Tibial nerve (tissue), 4 donors: ENCODE results near the gene TMEM140. TPM values are rescaled to one million over a fixed set of nuclear protein-coding genes. Genes with fewer than 3 reads are reported as not detected.

Source experiments
- DNase-seq, 2 donors: peaks; one replicate each; pipeline ENCODE4 v3.0.0-alpha.2; 2019; ENCODE audit warnings: low spot score in 2 of 2
- H3K27ac ChIP-seq, 4 donors: fragments of 200-600 bp; sonication (generic) in 3 of 4; one replicate each; pipeline ENCODE4 v1.5.1; 2017 to 2019; ENCODE audit warnings: mild to moderate bottlenecking in 1 of 4
- H3K27me3 ChIP-seq, 2 donors: fragments of 200-600 bp; sonication (generic) in 1 of 2; one replicate each; pipeline versions ENCODE4 v1.5.1 to v1.6.0; 2017 to 2019
- H3K36me3 ChIP-seq, 3 donors: fragments of 200-600 bp; sonication (generic); one replicate each; pipeline ENCODE4 v1.5.1; 2018 to 2019
- H3K4me1 ChIP-seq, 4 donors: fragments of 200-600 bp; sonication (generic) in 3 of 4; one replicate each; pipeline ENCODE4 v1.5.1; 2017 to 2019
- H3K4me3 ChIP-seq, 4 donors: fragments of 200-600 bp; sonication (generic) in 3 of 4; one replicate each; pipeline ENCODE4 v1.5.1; 2017 to 2019; ENCODE audit warnings: mild to moderate bottlenecking in 1 of 4, moderate library complexity in 1 of 4
- H3K9me3 ChIP-seq, 4 donors: fragments of 200-600 bp; sonication (generic) in 3 of 4; one replicate each; pipeline ENCODE4 v1.5.1; 2017 to 2019
- CTCF ChIP-seq, 5 experiments: fragments of 200-600 bp in 3 of 5; fragments of 450-650 bp in 2 of 5; sonication (generic) in 3 of 5; IDR thresholded peaks; one replicate each; pipeline ENCODE4 v1.5.1; 2016 to 2019; ENCODE audit warnings: antibody characterized with exemption in 5 of 5, mild to moderate bottlenecking in 3 of 5, moderate library complexity in 2 of 5
- EP300 ChIP-seq, 2 donors: sonication (generic); formaldehyde crosslinking; IDR thresholded peaks; one replicate each; pipeline ENCODE4 v1.6.1; 2017; ENCODE audit warnings: antibody characterized with exemption in 2 of 2, mild to moderate bottlenecking in 1 of 2
- POLR2A ChIP-seq, 2 donors: fragments of 450-650 bp; IDR thresholded peaks; one replicate each; pipeline ENCODE4 v1.6.1; 2017; ENCODE audit warnings: antibody characterized with exemption in 2 of 2, mild to moderate bottlenecking in 2 of 2, moderate library complexity in 2 of 2
- WGBS, 2 donors: methylation state at CpG; one replicate each; pipeline ENCODE4 v1.1.5; 2018; 5-methylcytosine and 5-hydroxymethylcytosine counted together
- small RNA-seq: library from RNA; depleted of rRNA; stranded (forward); fragments of <200 nt; gene quantifications from one replicate; pipeline ENCODE3, GENCODE V24; 2016
- total RNA-seq, 4 donors: library from RNA; depleted of rRNA; stranded (reverse); fragments of >200 nt; gene quantifications; one replicate each; pipeline ENCODE4 v1.1.0, GENCODE V29; 2016

TMEM140 gene
- total RNA-seq, 4 donors from 2014 or later, result 20.5 to 46.9 (median 32.5) TPM

GRCh38 chr7:135215698-135216097, 67.8 kb downstream of the TMEM140 start:
- Histone ChIP-seq H3K4me3 (no peak overlapping the region), H3K4me1 (peaks cover 0 to 3% (median under 1%) of the 10 kb centered on the region in 4 donors), H3K9me3 (no peaks in the 10 kb centered on the region), H3K27ac (no peak overlapping the region), H3K27me3 (no peaks in the 10 kb centered on the region), H3K36me3 (no peaks in the 10 kb centered on the region)
- DNase-seq, result no peak
- TF ChIP-seq CTCF (IDR thresholded peaks at IDR 0.05) (no peak), POLR2A (IDR thresholded peaks at IDR 0.05) (no peak), EP300 (IDR thresholded peaks at IDR 0.05) (no peak)
- WGBS, 2 donors, result 54 to 73% methylated on average over 3 of the region's 3 CpGs

Small RNA genes within 50 kb of the gene (small RNA-seq; reads per million reads assigned to genes)
- not detected for gene MIR6509

Other genes with a start within 250 kb of the TMEM140 start
- gene AGBL3, start 161.6 kb upstream of the TMEM140 start, total RNA-seq, result 1 to 10 TPM; 1.3 to 3.1 (median 1.9) TPM
- gene CYREN, start 22.6 kb downstream of the TMEM140 start, total RNA-seq, result 10 to 100 TPM; 41.8 to 50.6 (median 49.4) TPM
- gene WDR91, start 63.5 kb downstream of the TMEM140 start, total RNA-seq, result 10 to 100 TPM; 20.7 to 82.2 (median 32.6) TPM
- gene STRA8, start 85.8 kb downstream of the TMEM140 start, total RNA-seq, result not detected